Suprapubic skin (tissue), 4 donors: ENCODE data around the gene LRRFIP1. TPM values are rescaled to one million over a fixed set of nuclear protein-coding genes. Genes with fewer than 3 reads are reported as not detected.

Source experiments
- DNase-seq, 2 donors: peaks; one replicate each; pipeline ENCODE4 v3.0.0-alpha.2; 2019; ENCODE audit warnings: low spot score in 2 of 2
- H3K27ac ChIP-seq: fragments of 200-600 bp; sonication (generic); one replicate; pipeline ENCODE4 v1.5.1; 2019
- H3K27me3 ChIP-seq: fragments of 200-600 bp; sonication (generic); one replicate; pipeline ENCODE4 v1.5.1; 2019
- H3K36me3 ChIP-seq: fragments of 200-600 bp; sonication (generic); one replicate; pipeline ENCODE4 v1.5.1; 2019
- H3K4me1 ChIP-seq: fragments of 200-600 bp; sonication (generic); one replicate; pipeline ENCODE4 v1.5.1; 2019
- H3K4me3 ChIP-seq: fragments of 200-600 bp; sonication (generic); one replicate; pipeline ENCODE4 v1.5.1; 2019; ENCODE audit warnings: mild to moderate bottlenecking
- H3K9me3 ChIP-seq: fragments of 200-600 bp; sonication (generic); one replicate; pipeline ENCODE4 v1.5.1; 2019
- CTCF ChIP-seq, 2 donors: fragments of 200-600 bp in 1 of 2; fragments of 450-650 bp in 1 of 2; sonication (generic) in 1 of 2; IDR thresholded peaks; one replicate each; pipeline ENCODE4 v1.5.1; 2016 to 2019; ENCODE audit warnings: antibody characterized with exemption in 2 of 2, mild to moderate bottlenecking in 1 of 2, moderate library complexity in 1 of 2
- EP300 ChIP-seq: sonication (generic); formaldehyde crosslinking; IDR thresholded peaks from one replicate; pipeline ENCODE4 v1.6.1; 2017; ENCODE audit warnings: antibody characterized with exemption
- POLR2A ChIP-seq, 2 donors: fragments of 450-650 bp; IDR thresholded peaks; one replicate each; pipeline ENCODE4 v1.6.1; 2017; ENCODE audit warnings: antibody characterized with exemption in 2 of 2, mild to moderate bottlenecking in 2 of 2, moderate library complexity in 2 of 2
- POLR2AphosphoS5 ChIP-seq, 3 donors: sonication (generic); formaldehyde crosslinking; IDR thresholded peaks; one replicate each; pipeline ENCODE4 v1.6.1; 2017; ENCODE audit warnings: antibody characterized with exemption in 3 of 3
- WGBS: methylation state at CpG from one replicate; pipeline ENCODE4 v1.1.5; 2018; 5-methylcytosine and 5-hydroxymethylcytosine counted together
- total RNA-seq, 4 donors: library from RNA; depleted of rRNA; stranded (reverse); fragments of >200 nt; gene quantifications; one replicate each; pipeline ENCODE4 v1.1.0, GENCODE V29; 2016

LRRFIP1 gene
- total RNA-seq, 4 donors from 2014 or later: 100 to 150 (median 109) TPM

GRCh38 chr2:237583385-237584295 lies 43.7 kb upstream of the LRRFIP1 start:
- Histone ChIP-seq H3K36me3 (no peaks in the 10 kb centered on the region), H3K27me3 (no peaks in the 10 kb centered on the region), H3K9me3 (no peaks in the 10 kb centered on the region), H3K4me1 (peaks cover 15% of the 10 kb centered on the region), H3K27ac (no peak overlapping the region), H3K4me3 (no peak overlapping the region)
- TF ChIP-seq EP300 (no peak), CTCF (IDR thresholded peaks at IDR 0.05) (no peak), POLR2A (IDR thresholded peaks at IDR 0.05) (no peak), POLR2AphosphoS5 (IDR thresholded peaks at IDR 0.05) (no peak)
- no peak for DNase-seq
- WGBS: 88% methylated on average over 18 of the region's 19 CpGs

- H3K4me1 ChIP-seq: peaks cover 23% of the 10 kb centered on the region
- no peak for TF ChIP-seq POLR2A (IDR thresholded peaks at IDR 0.05)
- no peak overlapping the region for H3K27ac ChIP-seq
- DNase-seq: no peak
- no peaks in the 10 kb centered on the region for H3K27me3 ChIP-seq
- no peak overlapping the region for H3K4me3 ChIP-seq
- H3K9me3 ChIP-seq: no peaks in the 10 kb centered on the region
- H3K36me3 ChIP-seq: no peaks in the 10 kb centered on the region
- WGBS: 81% methylated on average over 11 of the region's 15 CpGs
These were observed 41.7 kb upstream of the LRRFIP1 start for GRCh38 chr2:237585590-237586221.

- DNase-seq: no peak
- Histone ChIP-seq H3K27ac (no peak overlapping the region), H3K4me1 (peaks cover 19% of the 10 kb centered on the region), H3K9me3 (no peaks in the 10 kb centered on the region), H3K4me3 (no peak overlapping the region), H3K36me3 (no peaks in the 10 kb centered on the region), H3K27me3 (no peaks in the 10 kb centered on the region)
- WGBS: 92% methylated on average over 9 of the region's 9 CpGs
- TF ChIP-seq POLR2A (IDR thresholded peaks at IDR 0.05) (no peak), EP300 (no peak), CTCF (IDR thresholded peaks at IDR 0.05) (no peak), POLR2AphosphoS5 (IDR thresholded peaks at IDR 0.05) (no peak)
These were observed 39.2 kb upstream of the LRRFIP1 start for GRCh38 chr2:237588044-237588696.

- Histone ChIP-seq H3K9me3 (no peaks in the 10 kb centered on the region), H3K36me3 (no peaks in the 10 kb centered on the region), H3K27ac (peak within 1 kb of the TSS; percentile 52), H3K4me1 (peaks cover 28% of the 10 kb centered on the region), H3K27me3 (no peaks in the 10 kb centered on the region), H3K4me3 (no peak within 1 kb of the TSS)
- DNase-seq: peak in 1 of 2 donors; percentile 64
- 40% methylated on average over 13 of the region's 16 CpGs for WGBS
- TF ChIP-seq POLR2AphosphoS5 (IDR thresholded peaks at IDR 0.05): no peak
- no peak for TF ChIP-seq POLR2A (IDR thresholded peaks at IDR 0.05)
- TF ChIP-seq CTCF (IDR thresholded peaks at IDR 0.05): no peak
- no peak for TF ChIP-seq EP300
These were observed 36.9 kb upstream of the LRRFIP1 start, which contains the start of gene RAB17 for GRCh38 chr2:237590272-237591140. Gene RAB17 (minus strand): TSS chr2:237590734. CDS start chr2:237586154, 4,580 bp downstream.
